ENCODE results near the gene SPAG17. TPM values are rescaled to one million over a fixed set of nuclear protein-coding genes. Genes with fewer than 3 reads are reported as not detected.

SPAG17 gene
- total and polyA plus RNA-seq, 5 experiments from 2014 or later, result not detected

DNA sequence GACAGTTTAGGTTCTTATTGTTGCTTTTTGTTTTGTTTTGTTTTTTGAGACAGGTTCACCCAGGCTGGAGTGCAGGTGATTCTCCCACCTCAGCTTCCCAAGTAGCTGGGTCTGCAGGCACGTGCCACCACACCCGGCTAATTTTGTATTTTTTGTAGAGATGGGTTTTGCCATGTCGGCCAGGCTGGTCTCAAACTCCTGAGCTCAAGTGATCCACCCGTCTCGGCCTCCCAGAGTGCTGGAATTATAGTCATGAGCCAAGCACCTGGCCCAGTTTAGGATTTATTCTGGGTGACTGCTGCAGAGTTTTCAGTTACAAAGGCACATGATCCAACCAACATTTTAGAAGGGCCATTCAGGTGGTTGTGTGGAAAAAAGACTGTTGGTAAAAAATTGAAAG lies 102.0 kb downstream of the SPAG17 start:
- H3K27ac Mint-ChIP-seq, result no peak overlapping the region
- H3K36me3 Mint-ChIP-seq, result no peaks in the 10 kb centered on the region
- H3K9me3 Mint-ChIP-seq, result peaks cover 0 to 16% (median 0%) of the 10 kb centered on the region in 9 donors
- DNase-seq (no peak), ATAC-seq (no peak)
- peaks cover 3 to 20% (median 12%) of the 10 kb centered on the region in 5 donors for H3K27me3 Mint-ChIP-seq
- H3K4me3 Mint-ChIP-seq, result no peak overlapping the region
- POLR2A ChIA-PET, result no interaction called here
- no peaks in the 10 kb centered on the region for H3K4me1 Mint-ChIP-seq

GRCh38 chr1:118081387-118081786 lies 103.6 kb downstream of the SPAG17 start:
- Mint-ChIP-seq H3K27me3 (peaks cover 2 to 23% (median 11%) of the 10 kb centered on the region in 5 donors), H3K9me3 (peaks cover 0 to 16% (median 0%) of the 10 kb centered on the region in 9 donors), H3K36me3 (no peaks in the 10 kb centered on the region), H3K4me1 (no peaks in the 10 kb centered on the region), H3K4me3 (no peak overlapping the region), H3K27ac (no peak overlapping the region)
- ATAC-seq, result no peak
- POLR2A ChIA-PET, result no interaction called here
- no peak for DNase-seq

DNA sequence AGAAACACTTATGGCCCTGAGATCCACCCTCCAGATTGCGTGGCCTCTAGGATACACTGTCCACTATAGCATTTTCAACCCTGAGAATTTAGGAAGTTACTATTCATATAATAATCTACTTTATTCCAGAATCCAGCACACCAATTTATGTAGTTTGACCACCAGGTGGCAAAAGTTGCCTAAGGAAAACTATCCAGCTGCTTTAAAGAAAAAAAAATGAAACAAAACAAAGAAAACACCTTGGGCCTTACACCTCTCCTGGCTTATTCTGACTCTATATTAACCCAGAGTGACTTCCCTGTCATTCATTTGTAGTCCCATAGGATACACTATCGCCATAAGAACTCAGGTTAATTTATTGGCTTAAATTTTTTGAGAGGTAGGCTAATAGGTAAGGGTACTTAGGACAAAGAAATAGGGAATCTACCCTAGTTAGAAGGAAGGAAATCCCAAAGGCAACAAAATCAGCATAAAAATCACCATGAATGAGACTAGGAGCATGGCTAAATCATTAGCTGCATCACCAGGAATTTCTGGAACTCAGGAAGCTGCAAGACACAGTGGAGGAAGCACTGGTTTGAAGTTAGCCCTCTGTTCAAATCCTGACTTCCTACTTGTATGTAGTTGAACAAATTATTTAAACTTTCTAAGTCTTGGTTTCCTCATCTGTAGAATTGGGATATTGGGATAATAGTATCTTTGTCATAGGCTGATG lies 107.5 kb downstream of the SPAG17 start:
- Mint-ChIP-seq H3K4me1 (no peaks in the 10 kb centered on the region), H3K27me3 (peaks cover 0 to 16% (median 1%) of the 10 kb centered on the region in 5 donors), H3K4me3 (no peak overlapping the region), H3K9me3 (peaks cover 0 to 16% (median 0%) of the 10 kb centered on the region in 9 donors), H3K36me3 (no peaks in the 10 kb centered on the region), H3K27ac (no peak overlapping the region)
- DNase-seq (no peak), ATAC-seq (no peak)
- POLR2A ChIA-PET, result no interaction called here

DNA sequence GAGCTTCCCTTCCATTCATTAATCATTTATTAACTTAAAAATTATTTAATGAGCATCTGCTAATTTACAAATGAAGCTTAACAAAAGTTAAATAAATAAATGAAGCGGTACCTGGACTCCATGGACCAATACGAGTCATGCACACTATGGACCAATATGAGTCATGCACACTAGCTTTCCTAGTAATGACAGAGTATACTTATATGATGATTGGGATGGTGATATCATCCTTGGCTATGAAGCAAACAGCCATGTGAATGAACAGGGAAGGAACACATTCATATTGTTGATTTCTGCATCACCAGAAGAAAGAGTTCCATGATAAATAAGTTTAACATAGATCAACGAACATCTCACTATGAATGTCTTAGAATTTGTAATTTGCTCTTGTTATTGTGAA lies 109.9 kb downstream of the SPAG17 start:
- H3K4me1 Mint-ChIP-seq, result no peaks in the 10 kb centered on the region
- peaks cover 0 to 16% (median 0%) of the 10 kb centered on the region in 9 donors for H3K9me3 Mint-ChIP-seq
- H3K36me3 Mint-ChIP-seq, result no peaks in the 10 kb centered on the region
- no peak overlapping the region for H3K4me3 Mint-ChIP-seq
- DNase-seq, result no peak
- POLR2A ChIA-PET, result no interaction called here
- no peak for ATAC-seq
- peaks cover 1 to 8% (median 2%) of the 10 kb centered on the region in 5 donors for H3K27me3 Mint-ChIP-seq
- no peak overlapping the region for H3K27ac Mint-ChIP-seq

GRCh38 chr1:118073648-118074435 lies 111.2 kb downstream of the SPAG17 start:
- Mint-ChIP-seq H3K36me3 (no peaks in the 10 kb centered on the region), H3K27ac (no peak overlapping the region), H3K9me3 (peaks cover 0 to 5% (median 0%) of the 10 kb centered on the region in 9 donors), H3K27me3 (peaks cover 1 to 8% (median 4%) of the 10 kb centered on the region in 5 donors), H3K4me1 (no peaks in the 10 kb centered on the region), H3K4me3 (no peak overlapping the region)
- DNase-seq (no peak), ATAC-seq (no peak)
- POLR2A ChIA-PET, result no interaction called here

DNA sequence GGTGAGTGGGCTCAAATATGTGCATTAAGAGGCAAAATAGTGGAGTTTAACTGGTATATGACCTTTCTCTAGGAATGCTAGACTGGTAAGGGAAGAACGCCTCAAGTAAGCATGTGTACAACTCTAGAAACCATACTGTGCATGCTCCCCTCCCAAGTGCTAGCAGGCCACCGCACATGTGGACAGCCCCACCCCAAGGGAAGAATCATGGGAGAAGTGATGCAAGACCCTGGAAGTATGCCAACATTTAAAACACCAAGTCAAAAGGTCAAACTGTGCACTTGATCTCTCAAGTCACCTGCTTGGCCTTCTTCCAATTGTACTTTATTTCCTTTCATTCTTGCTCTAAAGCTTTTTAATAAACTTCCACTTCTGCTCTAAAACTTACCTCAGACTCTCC lies 135.0 kb downstream of the SPAG17 start:
- H3K27me3 Mint-ChIP-seq, result peaks cover 3 to 13% (median 5%) of the 10 kb centered on the region in 5 donors
- POLR2A ChIA-PET, result no interaction called here
- peaks cover 0 to 7% (median 0%) of the 10 kb centered on the region in 9 donors for H3K9me3 Mint-ChIP-seq
- no peak overlapping the region for H3K27ac Mint-ChIP-seq
- DNase-seq (no peak), ATAC-seq (no peak)
- no peaks in the 10 kb centered on the region for H3K4me1 Mint-ChIP-seq
- no peak overlapping the region for H3K4me3 Mint-ChIP-seq
- H3K36me3 Mint-ChIP-seq, result no peaks in the 10 kb centered on the region

- ATAC-seq, result no peak
- no peaks in the 10 kb centered on the region for H3K36me3 Mint-ChIP-seq
- no peak overlapping the region for H3K4me3 Mint-ChIP-seq
- no peak overlapping the region for H3K27ac Mint-ChIP-seq
- H3K27me3 Mint-ChIP-seq, result peaks cover 2 to 12% (median 6%) of the 10 kb centered on the region in 5 donors
- no peaks in the 10 kb centered on the region for H3K4me1 Mint-ChIP-seq
- DNase-seq, result no peak
- POLR2A ChIA-PET, result no interaction called here
- peaks cover 0 to 7% (median 0%) of the 10 kb centered on the region in 9 donors for H3K9me3 Mint-ChIP-seq
Observed at GRCh38 chr1:118047650-118048224, 137.3 kb downstream of the SPAG17 start.

DNA sequence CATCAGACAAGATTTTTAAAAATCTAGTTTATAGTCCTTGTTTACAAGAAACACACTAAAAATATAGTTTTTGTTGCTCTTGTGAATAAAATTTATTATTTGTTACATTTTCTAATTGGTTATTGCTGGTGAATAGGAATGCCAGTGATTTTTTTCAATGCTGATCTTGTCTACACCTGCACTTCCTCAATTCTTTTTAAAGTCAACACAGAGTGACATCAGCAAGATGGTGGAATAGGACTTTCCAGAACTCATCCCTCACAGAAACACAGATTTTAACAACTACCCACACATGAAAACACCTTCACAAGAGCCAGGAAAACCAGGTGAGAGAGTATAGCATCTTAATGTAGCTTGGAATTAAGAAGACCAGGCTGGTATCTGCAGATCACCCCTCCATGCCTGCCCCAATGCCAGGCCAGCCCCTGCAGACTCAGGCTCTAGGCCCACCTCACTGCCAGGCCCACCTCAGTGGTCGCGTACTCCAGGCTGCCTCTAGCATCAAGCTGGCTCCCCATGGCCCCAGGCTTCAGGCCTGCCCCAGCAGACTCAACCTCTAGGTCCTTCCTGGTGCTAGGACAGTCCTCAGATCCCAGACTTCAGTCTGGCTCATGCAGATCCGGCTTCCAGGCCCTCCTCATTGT lies 137.9 kb downstream of the SPAG17 start:
- POLR2A ChIA-PET, result no interaction called here
- DNase-seq, result peak in 1 of 10 donors; percentile 55
- Mint-ChIP-seq H3K27me3 (peaks cover 2 to 12% (median 6%) of the 10 kb centered on the region in 5 donors), H3K9me3 (peaks cover 0 to 7% (median 0%) of the 10 kb centered on the region in 9 donors), H3K4me1 (no peaks in the 10 kb centered on the region), H3K27ac (no peak overlapping the region), H3K4me3 (no peak overlapping the region), H3K36me3 (no peaks in the 10 kb centered on the region)
- no peak for ATAC-seq

DNA sequence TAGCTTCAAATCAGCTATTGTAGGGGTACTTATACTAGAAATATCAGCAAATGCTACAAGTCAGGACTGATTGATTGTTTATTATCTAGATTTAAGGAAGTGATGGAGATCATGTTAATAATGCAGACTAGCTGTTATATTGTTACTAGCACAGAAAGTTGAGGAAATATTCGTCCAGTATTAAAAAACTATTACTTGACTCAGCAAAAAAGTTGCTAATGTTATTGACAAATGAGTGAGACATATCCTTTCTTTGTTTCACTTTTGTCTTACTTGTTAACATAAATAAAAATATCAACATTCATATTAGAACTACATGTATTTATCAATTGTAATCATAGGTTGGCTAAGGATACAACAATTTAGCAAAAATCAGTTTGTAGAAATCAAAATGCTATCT lies 141.4 kb downstream of the SPAG17 start:
- no peak overlapping the region for H3K27ac Mint-ChIP-seq
- H3K4me3 Mint-ChIP-seq, result no peak overlapping the region
- POLR2A ChIA-PET, result no interaction called here
- peaks cover 0 to 9% (median 6%) of the 10 kb centered on the region in 5 donors for H3K27me3 Mint-ChIP-seq
- H3K9me3 Mint-ChIP-seq, result peaks cover 0 to 2% (median 0%) of the 10 kb centered on the region in 9 donors
- no peaks in the 10 kb centered on the region for H3K36me3 Mint-ChIP-seq
- ATAC-seq, result no peak
- H3K4me1 Mint-ChIP-seq, result no peaks in the 10 kb centered on the region
- DNase-seq, result no peak

DNA sequence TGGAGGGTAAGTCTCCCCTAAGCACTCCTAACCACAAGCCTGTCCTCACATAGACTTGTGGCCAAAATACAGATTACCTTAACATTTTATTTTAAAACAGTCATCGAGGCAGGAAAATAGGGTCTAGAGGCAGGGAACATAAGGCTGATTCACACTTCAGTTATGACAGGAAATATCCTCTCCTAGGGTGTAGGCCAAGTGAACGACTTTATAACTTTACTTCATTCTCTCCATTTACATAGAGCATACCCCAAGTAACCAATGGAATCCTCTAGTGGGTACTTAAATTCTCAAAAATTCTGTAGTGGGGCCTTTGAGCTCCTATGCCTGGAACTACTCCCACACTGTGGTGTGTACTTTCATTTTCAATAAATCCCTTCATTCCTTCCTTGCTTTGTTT lies 142.5 kb downstream of the SPAG17 start:
- Mint-ChIP-seq H3K36me3 (no peaks in the 10 kb centered on the region), H3K9me3 (peaks cover 0 to 2% (median 0%) of the 10 kb centered on the region in 9 donors), H3K4me3 (no peak overlapping the region), H3K27ac (no peak overlapping the region), H3K27me3 (peaks cover 0 to 9% (median 3%) of the 10 kb centered on the region in 5 donors), H3K4me1 (no peaks in the 10 kb centered on the region)
- no peak for DNase-seq
- POLR2A ChIA-PET, result no interaction called here
- no peak for ATAC-seq

GRCh38 chr1:118039170-118039569 lies 145.9 kb downstream of the SPAG17 start:
- ATAC-seq, result no peak
- DNase-seq, result no peak

GRCh38 chr1:118032883-118033282 lies 152.1 kb downstream of the SPAG17 start:
- H3K36me3 Mint-ChIP-seq, result no peaks in the 10 kb centered on the region
- no peak overlapping the region for H3K27ac Mint-ChIP-seq
- no peak for ATAC-seq
- POLR2A ChIA-PET, result no interaction called here
- H3K4me3 Mint-ChIP-seq, result no peak overlapping the region
- H3K9me3 Mint-ChIP-seq, result peaks cover 0 to 9% (median 0%) of the 10 kb centered on the region in 9 donors
- DNase-seq, result no peak
- no peaks in the 10 kb centered on the region for H3K4me1 Mint-ChIP-seq
- peaks cover 12 to 31% (median 20%) of the 10 kb centered on the region in 5 donors for H3K27me3 Mint-ChIP-seq

More at GRCh38 chr1:118039170-118039569, 145.9 kb downstream of the SPAG17 start:
- peaks cover 3 to 12% (median 6%) of the 10 kb centered on the region in 5 donors for H3K27me3 Mint-ChIP-seq
- no peaks in the 10 kb centered on the region for H3K36me3 Mint-ChIP-seq
- H3K4me3 Mint-ChIP-seq, result no peak overlapping the region
- POLR2A ChIA-PET, result no interaction called here
- no peak overlapping the region for H3K27ac Mint-ChIP-seq
- H3K4me1 Mint-ChIP-seq, result no peaks in the 10 kb centered on the region
- H3K9me3 Mint-ChIP-seq, result peaks cover 0 to 2% (median 0%) of the 10 kb centered on the region in 9 donors

Data from naive thymus-derived CD8-positive, alpha-beta T cell (primary cell).